NCI-H128 (cell line): ENCODE measurements around the gene FOXD4L1.
"Not testable (repeated sequence)": the region's sequence is repeated elsewhere in the genome, so short reads cannot be mapped to it uniquely, and the experiment has no call there.

ENCODE experiments used
- DNase-seq: peaks from one replicate; lab custom pipeline; 2025; ENCODE audit not compliant: unreplicated experiment; lab: John Stamatoyannopoulos, UW

The FOXD4L1 gene

DNA sequence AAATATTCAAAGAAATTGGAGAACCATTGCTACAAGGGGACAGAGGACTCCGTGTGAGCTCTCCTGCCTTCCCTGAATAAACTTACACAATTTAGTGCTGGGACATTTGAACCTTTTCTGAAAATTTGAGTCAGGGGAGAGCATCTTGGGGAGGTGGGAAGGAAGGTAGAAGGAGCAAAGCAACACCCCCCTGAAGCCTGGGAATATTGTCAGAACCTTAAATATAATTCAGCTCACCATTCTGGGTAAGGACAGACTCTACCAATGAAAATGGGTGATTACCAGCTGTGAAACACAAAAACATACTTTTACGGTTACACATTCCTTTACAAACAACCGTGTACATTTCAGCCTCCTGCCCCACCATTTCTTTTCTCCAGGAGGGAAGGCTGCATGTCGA is at the start of gene FOXD4L1:
TSS of gene FOXD4L1 (plus strand) at position 301 of the 400 bp plus-strand sequence. CDS start 592 bp downstream, outside the sequence.
- DNase-seq: not testable (repeated sequence)

DNA sequence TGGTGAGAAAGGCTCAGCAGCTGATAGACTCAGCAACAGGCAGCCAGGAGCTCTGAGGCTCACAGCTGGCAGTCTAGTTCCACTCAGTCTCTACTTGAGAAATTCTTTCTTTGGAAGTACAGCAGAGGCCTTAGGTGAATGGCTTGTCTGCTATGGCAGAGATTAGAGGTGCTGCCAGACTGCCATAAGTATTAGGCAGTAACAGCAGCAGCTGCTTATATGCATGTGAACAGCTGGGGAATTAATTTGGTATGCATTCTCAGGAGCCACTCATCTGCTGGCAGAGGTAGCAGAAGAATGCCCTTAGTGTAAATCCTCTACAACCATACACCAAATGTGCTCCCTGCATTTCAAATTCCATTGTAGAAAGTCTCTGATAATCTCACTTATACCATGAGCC is 32.7 kb upstream of the FOXD4L1 start:
- not testable (repeated sequence) for DNase-seq

DNA sequence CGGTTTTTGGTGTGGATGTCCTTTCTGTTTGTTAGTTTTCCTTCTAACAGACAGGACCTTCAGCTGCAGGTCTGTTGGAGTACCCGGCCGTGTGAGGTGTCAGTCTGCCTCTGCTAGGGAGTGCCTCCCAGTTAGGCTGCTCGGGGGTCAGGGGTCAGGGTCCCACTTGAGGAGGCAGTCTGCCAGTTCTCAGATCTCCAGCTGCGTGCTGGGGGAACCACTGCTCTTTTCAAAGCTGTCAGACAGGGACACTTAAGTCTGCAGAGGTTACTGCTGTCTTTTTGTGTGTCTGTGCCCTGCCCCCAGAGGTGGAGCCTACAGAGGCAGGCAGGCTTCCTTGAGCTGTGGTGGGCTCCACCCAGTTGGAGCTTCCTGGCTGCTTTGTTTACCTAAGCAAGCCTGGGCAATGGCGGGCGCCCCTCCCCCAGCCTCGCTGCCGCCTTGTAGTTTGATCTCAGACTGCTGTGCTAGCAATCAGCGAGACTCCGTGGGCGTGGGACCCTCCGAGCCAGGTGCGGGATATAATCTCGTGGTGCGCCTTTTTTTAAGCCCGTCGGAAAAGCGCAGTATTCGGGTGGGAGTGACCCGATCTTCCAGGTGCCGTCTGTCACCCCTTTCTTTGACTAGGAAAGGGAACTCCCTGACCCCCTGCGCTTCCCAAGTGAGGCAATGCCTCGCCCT is 21.6 kb upstream of the FOXD4L1 start:
- DNase-seq: not testable (repeated sequence)

DNA sequence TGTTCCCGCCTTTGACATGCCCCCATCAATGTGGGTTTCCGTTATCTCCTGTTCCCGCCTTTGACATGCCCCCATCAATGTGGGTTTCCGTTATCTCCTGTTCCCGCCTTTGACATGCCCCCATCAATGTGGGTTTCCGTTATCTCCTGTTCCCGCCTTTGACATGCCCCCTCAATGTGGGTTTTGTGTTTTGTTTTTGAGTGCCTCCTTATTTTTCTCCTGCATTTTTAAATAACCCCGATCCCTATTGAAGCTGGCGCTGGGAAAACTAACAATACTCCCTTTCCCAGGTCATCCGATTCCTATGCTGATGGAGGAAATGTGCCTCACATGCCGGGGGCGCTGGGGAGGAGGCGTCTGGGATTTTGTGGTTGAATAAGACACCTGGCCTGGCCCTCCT is 1.9 kb upstream of the FOXD4L1 start:
- not testable (repeated sequence) for DNase-seq

DNA sequence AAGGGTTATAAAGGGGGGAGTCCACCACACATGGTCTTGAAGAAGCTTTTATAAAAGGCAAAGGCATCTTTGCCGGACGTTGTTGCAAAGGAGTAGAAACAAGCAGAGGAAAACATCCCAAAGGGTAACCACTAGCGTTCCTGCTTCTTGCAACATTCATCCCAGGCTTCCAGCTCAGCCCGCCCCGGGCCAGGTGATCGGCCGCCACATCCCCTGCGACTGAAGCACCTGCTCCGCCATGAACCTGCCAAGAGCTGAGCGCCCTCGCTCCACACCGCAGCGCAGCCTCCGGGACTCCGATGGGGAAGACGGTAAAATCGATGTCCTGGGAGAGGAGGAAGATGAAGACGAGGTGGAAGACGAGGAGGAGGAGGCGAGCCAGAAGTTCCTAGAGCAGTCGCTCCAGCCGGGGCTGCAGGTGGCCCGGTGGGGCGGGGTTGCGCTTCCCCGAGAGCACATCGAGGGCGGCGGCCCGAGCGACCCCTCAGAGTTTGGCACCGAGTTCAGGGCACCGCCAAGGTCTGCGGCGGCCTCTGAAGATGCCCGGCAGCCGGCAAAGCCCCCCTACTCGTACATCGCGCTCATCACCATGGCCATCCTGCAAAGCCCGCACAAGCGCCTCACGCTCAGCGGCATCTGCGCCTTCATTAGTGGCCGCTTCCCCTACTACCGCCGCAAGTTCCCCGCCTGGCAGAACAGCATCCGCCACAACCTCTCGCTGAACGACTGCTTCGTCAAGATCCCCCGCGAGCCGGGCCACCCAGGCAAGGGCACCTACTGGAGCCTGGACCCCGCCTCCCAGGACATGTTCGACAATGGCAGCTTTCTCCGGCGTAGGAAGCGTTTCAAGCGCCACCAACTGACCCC is 787 bp downstream of the FOXD4L1 start:
- DNase-seq: not testable (repeated sequence)

DNA sequence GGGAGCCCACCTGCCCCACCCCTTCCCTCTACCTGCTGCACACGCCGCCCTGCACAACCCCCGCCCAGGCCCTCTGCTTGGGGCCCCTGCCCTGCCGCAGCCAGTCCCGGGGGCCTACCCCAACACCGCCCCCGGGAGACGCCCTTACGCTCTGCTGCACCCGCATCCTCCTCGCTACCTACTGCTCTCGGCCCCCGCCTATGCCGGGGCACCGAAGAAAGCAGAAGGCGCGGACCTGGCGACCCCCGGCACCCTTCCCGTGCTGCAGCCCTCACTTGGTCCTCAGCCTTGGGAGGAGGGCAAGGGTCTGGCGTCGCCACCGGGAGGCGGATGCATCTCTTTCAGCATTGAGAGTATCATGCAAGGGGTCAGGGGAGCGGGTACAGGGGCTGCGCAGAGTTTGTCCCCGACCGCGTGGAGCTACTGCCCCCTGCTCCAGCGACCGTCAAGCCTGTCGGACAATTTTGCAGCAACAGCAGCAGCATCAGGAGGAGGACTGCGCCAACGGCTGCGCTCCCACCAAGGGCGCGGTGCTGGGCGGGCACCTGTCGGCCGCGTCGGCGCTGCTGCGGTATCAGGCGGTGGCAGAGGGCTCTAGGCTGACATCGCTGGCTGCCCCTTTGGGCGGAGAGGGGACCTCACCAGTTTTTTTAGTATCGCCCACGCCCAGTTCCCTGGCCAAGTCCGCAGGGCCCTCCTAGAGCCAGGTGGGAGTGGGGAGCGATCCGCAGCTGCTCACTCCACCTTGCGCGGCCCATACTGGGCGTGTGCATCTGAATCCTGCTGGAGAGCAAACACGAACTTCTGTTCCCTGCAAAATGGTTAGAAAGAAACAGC is 1.6 kb downstream of the FOXD4L1 start:
- not testable (repeated sequence) for DNase-seq

DNA sequence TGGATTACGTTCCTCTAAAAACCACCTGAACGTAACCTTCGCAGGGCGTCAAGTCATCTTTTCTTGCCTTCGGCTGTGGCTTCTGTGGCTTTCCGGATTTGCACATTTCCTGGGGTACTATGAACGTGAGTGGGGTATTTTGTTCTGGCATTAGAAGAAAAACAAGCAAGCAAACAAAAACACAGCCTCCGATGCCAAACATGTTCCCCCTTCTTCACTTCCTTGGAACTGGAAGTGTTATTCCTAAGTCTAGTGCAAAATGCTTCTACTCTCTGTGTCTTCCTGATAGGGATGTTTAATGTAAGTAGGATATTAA is 2.2 kb downstream of the FOXD4L1 start:
- not testable (repeated sequence) for DNase-seq

DNA sequence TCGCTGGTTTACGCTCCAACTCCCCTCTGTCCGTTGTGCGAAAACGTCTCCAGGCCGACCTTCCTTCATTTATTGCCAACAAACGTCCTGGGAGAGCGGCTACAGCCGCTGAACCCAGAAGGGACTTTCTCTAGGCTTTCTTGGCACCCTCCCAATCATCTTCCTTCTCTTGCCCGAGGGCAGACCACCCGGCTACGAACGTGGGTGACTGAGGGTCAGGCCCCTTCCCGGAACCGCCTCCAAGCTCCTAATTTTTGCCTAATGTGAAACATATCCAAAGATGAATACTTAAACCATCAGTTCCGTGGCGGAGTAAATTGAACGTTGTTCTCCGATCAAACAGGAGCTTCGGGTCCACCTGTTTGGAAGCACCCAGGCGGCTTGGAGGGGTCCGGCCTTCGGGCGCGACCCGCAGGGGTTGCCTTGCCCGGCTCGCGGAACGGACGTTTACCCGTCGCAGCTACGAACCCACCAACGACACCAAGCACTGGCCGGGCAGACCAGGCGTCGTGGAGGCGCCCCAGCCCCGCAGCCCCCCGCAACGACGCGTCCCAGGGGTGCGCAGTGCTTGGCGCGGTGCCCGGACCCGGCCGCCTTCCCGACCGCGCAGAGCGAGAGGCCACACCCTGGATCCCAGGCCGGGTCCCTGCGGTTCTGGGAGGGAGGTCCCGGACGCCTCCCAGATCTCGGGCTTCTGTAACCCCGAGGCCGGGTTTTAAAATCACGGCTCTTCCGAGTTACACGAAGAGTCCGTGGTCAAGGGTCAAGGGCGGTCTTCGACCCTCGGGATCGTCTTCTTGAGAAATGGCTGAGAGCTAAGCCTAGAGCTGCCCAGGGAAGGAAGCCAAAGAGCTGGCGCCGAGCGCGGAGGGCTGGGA is 4.0 kb downstream of the FOXD4L1 start:
- DNase-seq: not testable (repeated sequence)

DNA sequence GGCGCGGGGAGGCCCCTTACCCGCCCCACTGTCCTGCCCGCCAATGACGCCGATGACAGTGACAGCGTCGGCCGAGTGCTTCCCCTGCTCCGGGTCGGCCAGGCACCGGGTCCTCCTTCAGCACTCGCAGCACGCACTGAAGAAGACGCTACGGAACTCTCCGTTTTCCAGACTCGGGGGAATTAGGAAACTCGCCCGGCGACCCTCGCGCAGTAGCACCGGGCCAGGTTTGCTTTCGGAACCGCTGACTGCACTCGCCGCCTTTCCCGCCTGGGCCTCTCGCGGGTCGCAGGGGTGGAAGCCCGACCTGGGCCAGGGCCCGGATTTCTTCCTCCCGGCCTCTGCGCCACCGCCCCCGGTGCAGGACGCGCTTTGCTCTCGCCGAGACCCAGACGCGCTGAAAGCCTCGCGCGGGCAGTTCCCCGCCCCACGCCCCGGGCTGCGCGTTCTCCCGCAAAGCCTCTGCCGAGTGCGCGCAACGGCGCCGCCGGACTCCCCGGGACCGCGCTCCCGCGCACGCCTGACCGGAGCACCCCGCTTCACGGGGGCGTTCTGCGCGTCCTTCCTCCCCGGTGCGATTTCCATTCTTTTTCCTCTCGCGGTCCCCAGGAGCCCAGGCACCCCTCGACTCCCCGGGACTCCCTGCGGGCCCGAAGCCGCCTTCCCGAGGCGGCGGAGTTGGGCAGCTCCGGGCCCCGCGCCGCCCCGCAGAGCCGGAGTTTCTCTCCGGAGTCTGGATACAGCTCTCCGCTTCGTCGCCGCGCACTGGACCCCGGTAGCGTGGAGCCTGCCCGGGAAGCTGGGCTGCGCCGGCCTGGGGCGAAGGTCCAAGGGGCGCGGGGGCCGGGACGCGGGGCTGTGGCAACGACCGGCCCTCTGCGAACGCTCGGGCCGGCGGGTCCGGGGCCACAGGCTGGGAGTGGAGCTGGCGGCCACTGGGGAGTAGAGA is 4.9 kb downstream of the FOXD4L1 start:
- DNase-seq: not testable (repeated sequence)

DNA sequence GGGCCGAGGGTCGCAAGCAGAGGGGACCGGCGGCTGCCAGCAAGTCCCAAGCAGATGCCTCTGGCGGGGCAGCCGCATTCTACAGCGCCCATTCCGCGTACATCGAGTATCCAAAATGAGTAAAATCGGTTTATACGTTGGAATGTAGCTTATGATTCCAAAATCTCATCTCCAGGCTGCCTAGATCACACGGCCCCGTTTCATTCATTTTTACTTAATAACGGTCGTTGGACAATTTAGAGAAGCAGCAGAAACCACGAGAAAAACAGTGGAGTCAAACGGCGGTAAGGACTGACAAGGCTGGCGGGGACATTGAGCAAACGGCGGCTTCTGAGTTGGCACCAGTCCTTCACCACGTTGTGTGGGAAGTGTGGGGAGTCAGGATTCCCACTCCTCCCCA is 5.6 kb downstream of the FOXD4L1 start:
- DNase-seq: not testable (repeated sequence)

DNA sequence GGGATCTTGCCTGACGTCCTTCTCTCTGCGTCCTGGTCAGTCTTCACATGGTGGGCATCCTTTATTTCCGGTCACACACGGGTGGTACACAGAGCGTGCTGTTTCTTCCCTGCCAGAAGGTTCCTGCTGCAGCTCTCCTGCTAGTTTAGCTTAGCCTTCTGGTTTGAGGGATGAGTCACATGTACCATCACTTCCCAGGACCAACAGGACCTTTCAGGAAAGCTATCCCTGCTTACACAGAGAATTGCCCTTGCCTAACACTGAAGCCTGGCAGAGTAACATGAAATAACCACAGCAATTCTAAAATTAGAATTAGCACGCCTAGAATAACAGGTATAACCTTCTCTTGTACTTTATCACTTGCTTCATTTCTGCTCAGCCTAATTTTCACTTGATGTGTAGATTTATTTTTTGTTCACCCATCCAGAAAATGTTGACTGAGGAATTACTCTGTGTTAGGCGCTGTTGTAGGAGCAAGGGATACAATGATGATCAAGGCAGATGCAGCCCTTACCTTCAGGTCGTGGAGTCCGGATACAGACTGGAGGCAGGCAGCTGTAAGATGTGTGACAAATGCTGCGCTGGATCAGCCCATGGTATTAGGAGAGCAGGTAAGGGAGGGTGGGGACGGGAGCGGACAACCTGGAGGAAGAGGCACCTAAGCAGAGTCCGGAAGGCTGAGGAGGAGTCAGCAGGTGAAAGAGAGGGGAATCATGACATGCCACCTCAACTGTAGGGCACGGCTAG is 9.1 kb downstream of the FOXD4L1 start:
- not testable (repeated sequence) for DNase-seq

DNA sequence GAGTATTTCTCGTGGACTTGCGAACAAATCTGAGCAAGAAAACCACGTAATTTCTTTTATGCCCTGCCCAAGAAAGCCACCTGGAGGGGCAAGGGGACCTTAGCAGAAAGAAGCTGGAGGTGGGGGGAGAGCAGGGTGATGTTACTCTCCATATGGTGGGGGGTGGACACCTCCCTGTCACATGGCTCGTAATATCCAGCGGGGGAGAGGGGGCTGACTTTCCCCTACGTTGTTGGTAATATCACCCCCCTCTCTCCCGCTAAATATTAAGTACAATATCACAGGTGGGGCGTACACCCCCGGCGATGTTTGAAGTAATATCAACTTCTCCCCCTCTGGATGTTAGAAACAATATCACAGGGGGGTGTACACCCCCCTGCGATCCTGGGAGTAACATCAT is 9.7 kb downstream of the FOXD4L1 start:
- not testable (repeated sequence) for DNase-seq

DNA sequence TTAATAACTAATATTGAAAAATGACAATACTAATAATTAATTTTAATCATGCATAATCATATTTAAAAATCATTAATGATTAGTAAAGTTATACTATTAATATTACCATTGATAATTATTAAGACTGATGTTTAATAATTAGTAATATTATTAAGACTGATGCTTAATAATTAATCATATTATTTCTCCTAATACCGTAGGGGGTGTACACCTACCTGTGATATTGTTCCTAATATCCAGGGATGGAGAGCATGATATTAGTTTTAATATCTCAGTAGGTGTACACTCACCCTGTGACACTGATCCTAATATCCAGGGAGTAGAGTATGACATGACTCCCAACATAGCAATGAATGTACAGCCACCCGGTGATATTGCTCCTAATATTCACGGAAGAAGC is 12.4 kb downstream of the FOXD4L1 start:
- DNase-seq: not testable (repeated sequence)

DNA sequence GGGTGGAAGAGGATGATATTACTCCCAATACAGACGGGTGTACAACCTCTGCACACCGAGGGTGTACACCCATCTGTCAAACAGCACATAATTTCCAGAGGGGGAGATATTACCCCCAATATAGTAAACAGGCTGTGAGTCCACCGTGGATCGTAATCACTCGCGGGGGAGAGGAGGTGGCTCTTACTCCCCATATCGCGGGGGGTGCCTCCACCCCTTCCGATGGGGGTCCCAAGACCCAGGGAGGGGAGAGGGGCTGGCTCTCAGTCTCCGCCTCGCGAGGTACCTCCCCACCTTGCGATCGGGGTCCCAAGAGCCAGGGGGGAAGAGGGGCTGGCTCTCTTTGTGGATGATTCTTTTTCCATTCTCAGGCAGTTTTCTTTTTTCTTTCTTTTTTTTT is 13.4 kb downstream of the FOXD4L1 start:
- not testable (repeated sequence) for DNase-seq

DNA sequence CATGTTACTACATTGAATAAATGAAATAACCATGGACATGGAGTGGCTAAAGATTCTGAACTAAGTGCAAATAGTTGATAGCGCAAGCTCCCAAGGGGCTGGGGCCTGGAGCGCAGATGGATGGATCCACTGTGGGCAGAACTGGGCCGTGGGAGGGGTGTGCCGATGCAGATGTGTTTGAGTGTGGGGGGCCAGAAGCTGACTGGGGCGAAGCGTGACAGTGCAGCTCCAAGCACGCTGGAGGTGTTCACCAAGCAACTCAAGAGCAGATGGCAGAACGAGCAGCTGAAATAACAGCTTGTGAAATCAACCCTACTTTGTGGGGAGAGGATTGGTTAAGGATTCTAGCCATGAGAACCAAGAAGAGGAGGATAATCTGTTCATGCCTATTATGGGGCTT is 17.0 kb downstream of the FOXD4L1 start:
- DNase-seq: not testable (repeated sequence)

DNA sequence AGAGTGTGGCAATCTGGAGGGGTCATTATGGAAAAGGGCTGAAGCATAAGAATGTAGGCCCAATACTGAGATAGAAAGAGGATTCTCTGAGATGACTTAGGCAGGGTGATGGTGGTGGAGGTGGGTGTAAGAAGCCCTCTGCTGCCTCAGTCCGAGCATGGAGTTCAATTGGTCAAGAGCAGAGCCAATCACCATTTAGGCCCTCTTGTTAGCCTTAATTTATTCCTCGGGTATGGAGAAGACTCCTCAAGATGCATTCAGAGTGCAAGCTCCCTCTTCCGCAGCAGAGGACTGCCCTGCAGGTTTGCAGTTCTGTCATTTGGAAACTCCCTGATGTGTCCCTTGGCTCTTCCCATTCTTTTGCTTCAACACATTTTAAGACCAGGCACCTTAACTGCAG is 17.5 kb downstream of the FOXD4L1 start:
- not testable (repeated sequence) for DNase-seq

DNA sequence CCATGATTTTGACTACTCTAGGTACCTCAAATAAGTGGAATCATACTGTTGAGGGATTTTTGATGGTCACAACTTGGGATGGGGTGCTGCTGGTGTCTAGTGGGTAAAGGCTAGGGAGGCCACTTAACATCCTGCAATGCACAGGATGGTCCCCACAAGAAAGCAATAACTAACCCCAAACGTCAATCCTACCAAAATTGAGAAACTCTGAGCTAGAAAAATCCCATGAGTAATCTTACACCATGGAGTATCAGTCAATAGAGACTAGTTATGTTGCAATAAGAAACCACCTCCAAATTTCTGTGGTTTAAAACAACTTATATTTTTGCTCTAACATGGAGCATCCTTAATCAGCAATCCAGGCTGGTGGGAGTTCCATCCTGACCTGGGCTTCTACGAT is 18.6 kb downstream of the FOXD4L1 start:
- not testable (repeated sequence) for DNase-seq

DNA sequence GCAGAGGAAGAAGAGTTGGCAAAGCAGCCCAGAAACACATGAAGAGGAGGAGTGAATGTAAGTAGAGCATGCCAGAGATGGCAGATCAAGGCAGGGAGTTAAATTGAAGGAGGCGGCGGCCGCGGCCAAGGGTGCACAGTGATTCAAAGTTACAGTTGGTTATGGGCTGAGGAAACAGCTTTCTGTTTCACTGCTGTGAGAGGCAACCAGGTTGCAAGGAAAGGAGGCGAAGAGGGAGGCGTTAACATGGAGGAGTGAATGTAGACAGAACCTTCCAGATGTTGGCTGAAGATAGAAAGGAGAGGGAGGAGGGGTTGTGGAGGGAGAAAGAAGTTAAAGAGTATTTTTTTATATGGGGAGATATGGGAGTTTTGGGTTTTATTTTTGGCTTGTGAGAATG is 22.4 kb downstream of the FOXD4L1 start:
- not testable (repeated sequence) for DNase-seq

DNA sequence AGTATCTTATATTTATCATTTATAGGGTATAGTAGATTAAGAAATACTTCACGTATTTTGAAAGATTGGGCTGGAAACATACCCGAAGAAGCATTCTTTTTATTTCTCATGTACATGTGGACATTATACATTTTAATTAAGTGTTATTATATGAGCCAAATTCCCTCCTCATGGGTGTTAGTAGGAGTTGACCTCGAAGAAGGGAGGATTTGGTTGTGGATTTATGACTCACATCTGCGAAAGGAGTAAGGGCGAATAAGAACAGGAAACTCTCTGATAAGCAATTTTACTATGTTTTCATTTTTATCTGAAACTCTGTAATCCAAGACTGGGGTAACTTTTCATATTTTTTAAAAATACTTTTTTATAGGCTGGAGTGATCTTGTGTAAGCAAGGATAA is 23.0 kb downstream of the FOXD4L1 start:
- DNase-seq: not testable (repeated sequence)
